K562 (cell line): ENCODE results near the gene PTPRZ1. TPM values are rescaled to one million over a fixed set of nuclear protein-coding genes. Genes with fewer than 3 reads are reported as not detected.

ENCODE experiments used
- ATAC-seq: fragments of 200-7000 bp; cut with Tn5 transposase; 3 replicates; pipeline ENCODE4 v1.9.1; 2020; ENCODE audit warnings: moderate library complexity
- BruUV-seq: library from RNA; stranded (reverse); fragments of 400-500 nt; replicated peaks from 2 replicates; lab custom pipeline; 2021; lab: Mats Ljungman, UMichigan
- CTCF ChIA-PET: fragments of 300-600 bp; formaldehyde crosslinking; extraction: SDS; loops from one replicate; lab custom pipeline; 2021; ENCODE audit warnings: low intra/inter-chr PET ratio; lab: Yijun Ruan, JAX
- POLR2A ChIA-PET: fragments of 300-600, 350-650 bp; sonication (Branson Sonifier 250); formaldehyde crosslinking; extraction: SDS; loops from one replicate; lab custom pipeline; 2021; ENCODE audit warnings: antibody characterized with exemption, inconsistent platforms; lab: Yijun Ruan, JAX
- DNase-seq, 4 experiments: peaks; one replicate each; pipeline versions ENCODE4 v3.0.0 to v3.0.0-alpha.2; 2011 to 2018; ENCODE audit warnings: low spot score in 3 of 4, mixed read lengths in 3 of 4; ENCODE audit errors: extremely low read depth in 1 of 4
- FAIRE-seq: peaks from 2 replicates; lab custom pipeline; 2011; peaks lifted over from hg19 to GRCh38; lab: Jason Lieb, UNC
- H2AFZ ChIP-seq: 2 replicates; pipeline ENCODE4 v1.6.0; 2011; ENCODE audit warnings: low read depth, low read length, control low read depth, inconsistent platforms
- H3K27ac ChIP-seq: fragments of 200-600 bp; 3 replicates; pipeline ENCODE4 v1.8.0; 2011; ENCODE audit warnings: low read depth, mild to moderate bottlenecking, control low read depth, inconsistent platforms, low read length, moderate library complexity, mixed read lengths; ENCODE audit errors: extremely low read depth
- H3K27me3 ChIP-seq, 2 experiments: fragments of 300-600 bp in 1 of 2; 2 replicates in 1 of 2; 3 replicates in 1 of 2; pipeline versions ENCODE4 v1.6.0 to v1.8.0; 2011; ENCODE audit warnings: inconsistent platforms in 2 of 2, low read length in 2 of 2, mild to moderate bottlenecking in 1 of 2, mixed read lengths in 1 of 2, moderate library complexity in 1 of 2; ENCODE audit not compliant: control insufficient read depth in 2 of 2, insufficient read depth in 2 of 2
- H3K36me3 ChIP-seq: fragments of 300-600 bp; 3 replicates; pipeline ENCODE4 v1.8.0; 2011; ENCODE audit warnings: mild to moderate bottlenecking, low read length, inconsistent platforms; ENCODE audit not compliant: control insufficient read depth, insufficient read depth
- H3K4me1 ChIP-seq, 2 experiments: fragments of 200-600 bp in 1 of 2; replicated peaks in 1 of 2; 2 replicates in 1 of 2; 3 replicates in 1 of 2; pipeline versions ENCODE4 v1.5.1 to v1.8.0; 2011; ENCODE audit warnings: inconsistent platforms in 2 of 2, low read length in 2 of 2, mild to moderate bottlenecking in 1 of 2, mixed read lengths in 1 of 2, moderate library complexity in 1 of 2; ENCODE audit not compliant: control insufficient read depth in 2 of 2, insufficient read depth in 2 of 2
- H3K4me2 ChIP-seq: 2 replicates; pipeline ENCODE4 v1.6.1; 2011; ENCODE audit warnings: low read length, control low read depth, inconsistent platforms, mixed read lengths; ENCODE audit not compliant: insufficient read depth
- H3K4me3 ChIP-seq: fragments of 200-600 bp; sonication (generic), shearing (Covaris generic); 2 replicates; pipeline ENCODE4 v1.5.1; 2016; ENCODE audit warnings: control low read depth, inconsistent platforms
- H3K79me2 ChIP-seq: fragments of 200-600 bp; 3 replicates; pipeline ENCODE4 v1.8.0; 2011; ENCODE audit warnings: low read length, inconsistent platforms; ENCODE audit not compliant: control insufficient read depth, insufficient read depth
- H3K9ac ChIP-seq, 2 experiments: 2 replicates each; pipeline versions ENCODE4 v1.6.0 to v1.6.1; 2011; ENCODE audit warnings: low read depth in 2 of 2, low read length in 2 of 2, control low read depth in 1 of 2, inconsistent platforms in 1 of 2, mild to moderate bottlenecking in 1 of 2, mixed read lengths in 1 of 2; ENCODE audit not compliant: insufficient read depth in 1 of 2
- H3K9me1 ChIP-seq: one replicate; pipeline ENCODE4 v1.6.0; 2011; ENCODE audit warnings: inconsistent platforms, mild to moderate bottlenecking, low read length, moderate library complexity; ENCODE audit not compliant: control insufficient read depth, insufficient read depth
- H3K9me3 ChIP-seq: replicated peaks from 2 replicates; pipeline ENCODE4 v1.5.1; 2011; ENCODE audit warnings: low read depth, low read length, inconsistent platforms; ENCODE audit not compliant: control insufficient read depth, insufficient read depth
- H4K20me1 ChIP-seq: replicated peaks from 2 replicates; pipeline ENCODE4 v1.6.1; 2011; ENCODE audit warnings: low read length, inconsistent platforms, mixed read lengths; ENCODE audit not compliant: control insufficient read depth, insufficient read depth
- ETV5 ChIP-seq: sonication (generic); formaldehyde crosslinking; IDR thresholded peaks from 2 replicates; pipeline ENCODE4 v1.4.0; 2020; ENCODE audit warnings: low read depth, mild to moderate bottlenecking, missing genetic modification reagents
- HDAC1 ChIP-seq, 2 experiments: fragments of 450-650 bp; IDR thresholded peaks; 2 replicates each; pipeline ENCODE4 v1.6.1; 2016 to 2017; ENCODE audit warnings: inconsistent platforms in 1 of 2, mild to moderate bottlenecking in 1 of 2, moderate library complexity in 1 of 2
- HDAC3 ChIP-seq: fragments of 450-650 bp; IDR thresholded peaks from 2 replicates; pipeline ENCODE4 v1.6.1; 2018; ENCODE audit warnings: borderline replicate concordance, mild to moderate bottlenecking, moderate library complexity; ENCODE audit not compliant: partially characterized antibody
- HINFP ChIP-seq: fragments of 450-650 bp; conservative IDR thresholded peaks from 2 replicates; pipeline ENCODE4 v1.6.1; 2016; ENCODE audit warnings: missing genetic modification characterization, low read depth, mild to moderate bottlenecking, control low read depth, missing compliant biosample characterization
- HNRNPLL ChIP-seq: fragments of 200-400 bp; formaldehyde crosslinking; IDR thresholded peaks from 2 replicates; pipeline ENCODE4 v1.6.1; 2017; ENCODE audit warnings: low read length, low read depth, mild to moderate bottlenecking; ENCODE audit not compliant: poor library complexity, severe bottlenecking
- KLF10 ChIP-seq: fragments of 250-450 bp; sonication (Bioruptor Pico); IDR thresholded peaks from 2 replicates; pipeline ENCODE4 v1.6.1; 2021; ENCODE audit warnings: matching md5 sums
- RBM34 ChIP-seq: fragments of 200-400 bp; formaldehyde crosslinking; IDR thresholded peaks from 2 replicates; pipeline ENCODE4 v1.6.1; 2018; ENCODE audit warnings: low read length, borderline replicate concordance; ENCODE audit not compliant: insufficient read depth
- SRSF9 ChIP-seq: fragments of 200-400 bp; formaldehyde crosslinking; IDR thresholded peaks from 2 replicates; pipeline ENCODE4 v1.6.1; 2017; ENCODE audit warnings: low read depth, low read length, borderline replicate concordance
- STAT5A ChIP-seq: IDR thresholded peaks from 2 replicates; pipeline ENCODE4 v1.6.1; 2012; ENCODE audit warnings: low read length, inconsistent platforms, borderline replicate concordance
- U2AF2 ChIP-seq: fragments of 200-400 bp; formaldehyde crosslinking; optimal IDR thresholded peaks from 2 replicates; pipeline ENCODE3; 2017; ENCODE audit warnings: low read depth, mild to moderate bottlenecking, low read length
- ZHX1 ChIP-seq: fragments of 150-350 bp; conservative IDR thresholded peaks from 2 replicates; pipeline ENCODE4 v1.6.1; 2014; ENCODE audit warnings: low read length
- ZKSCAN3 ChIP-seq: fragments of 250-450 bp; sonication (Bioruptor Pico); IDR thresholded peaks from 2 replicates; pipeline ENCODE4 v1.4.0; 2020
- ZNF239 ChIP-seq: fragments of 250-450 bp; sonication (Bioruptor Pico); IDR thresholded peaks from 2 replicates; pipeline ENCODE4 v1.4.0; 2020; ENCODE audit warnings: mild to moderate bottlenecking
- ZNF57 ChIP-seq: fragments of 450-650 bp; formaldehyde crosslinking; IDR thresholded peaks from 2 replicates; pipeline ENCODE4 v1.4.0; 2020; ENCODE audit warnings: mild to moderate bottlenecking, moderate library complexity
- ZNF644 ChIP-seq: fragments of 200-800 bp; sonication (Bioruptor generic); IDR thresholded peaks from 2 replicates; pipeline ENCODE4 v1.6.1; 2016; ENCODE audit warnings: low read depth, missing genetic modification characterization, missing compliant biosample characterization
- ZNF77 ChIP-seq: fragments of 250-450 bp; sonication (Bioruptor Pico); IDR thresholded peaks from 2 replicates; pipeline ENCODE4 v1.5.0; 2020
- WGBS: fragments of 100-300 bp; shearing (Covaris generic); methylation state at CpG from one replicate; pipeline ENCODE4 v1.1.6; 2016; ENCODE audit warnings: low coverage, mixed read lengths; ENCODE audit not compliant: insufficient coverage; ENCODE audit errors: missing lambda C conversion rate; 5-methylcytosine and 5-hydroxymethylcytosine counted together
- in situ Hi-C: fragments of 300-500 bp; cut with MboI; formaldehyde crosslinking; loops from 4 replicates; pipeline ENCODE4 v1.15.0; 2018; ENCODE audit warnings: inconsistent platforms, mixed read lengths
- intact Hi-C: fragments of 100-400 bp; cut with micrococcal nuclease; formaldehyde crosslinking; loops from 2 replicates; pipeline ENCODE4 v1.14.2; 2022
- polyA plus RNA-seq, 8 experiments: library from polyadenylated mRNA; depleted of rRNA in 4 of 8; stranded (reverse) in 5 of 8; unstranded in 3 of 8; fragments of >200 nt; fragmentation: Nextera tagmentation in 2 of 8; fragmentation: Illumina TruSeq in 1 of 8; extraction: Ambion mirVana in 2 of 8; extraction: Trizol in 1 of 8; gene quantifications; 2 replicates each; pipeline versions ENCODE4 v1.2.1 to v1.2.3, GENCODE V29; 2011 to 2014; ENCODE audit warnings: inconsistent platforms in 1 of 8, missing spikeins in 1 of 8
- total RNA-seq, 7 experiments: library from RNA; depleted of rRNA in 6 of 7; stranded (reverse); fragments of >200 nt in 6 of 7; fragmentation: Illumina TruSeq in 2 of 7; extraction: Trizol in 2 of 7; gene quantifications; 2 replicates each; pipeline versions ENCODE4 v1.2.1 to v1.2.3, GENCODE V29; 2011 to 2021; ENCODE audit warnings: low replicate concordance in 1 of 7

Gene PTPRZ1
- total and polyA plus RNA-seq, 9 of the 15 experiments (the other 6 are each of a cell fraction or from before 2014, with no cell fraction given) = 0.04 TPM; not detected in 7

GRCh38 chr7:121885166-121885920 lies 12.4 kb downstream of the PTPRZ1 start:
- H3K9me3 ChIP-seq = no peaks in the 10 kb centered on the region
- no TSS peak for BruUV-seq
- POLR2A ChIA-PET = no interaction called here

More at GRCh38 chr7:121885166-121885920, 12.4 kb downstream of the PTPRZ1 start:
- Histone ChIP-seq H3K36me3 (no peaks in the 10 kb centered on the region), H3K9ac (no peak overlapping the region), H3K4me3 (no peak overlapping the region), H4K20me1 (no peaks in the 10 kb centered on the region), H3K4me1 (no peaks in the 10 kb centered on the region)
- ATAC-seq (no peak), DNase-seq (no peak), FAIRE-seq (no peak)
- 1% methylated on average over 4 of the region's 4 CpGs for WGBS
- in situ Hi-C loops = no loop called here
- TF ChIP-seq HDAC3 = no peak
- TF ChIP-seq STAT5A = no peak
- TF ChIP-seq ZNF77 = no peak
- TF ChIP-seq ZHX1 = no peak
- no peak for TF ChIP-seq KLF10 (CRISPR knock-in tag)
- TF ChIP-seq HNRNPLL = no peak
- TF ChIP-seq ZNF57 (CRISPR knock-in tag) = no peak
- no peak for TF ChIP-seq ETV5
- TF ChIP-seq ZNF239 (CRISPR knock-in tag) = no peak
- TF ChIP-seq U2AF2 = no peak
- TF ChIP-seq RBM34 = no peak
- no peak for TF ChIP-seq ZNF644 (tag)
- no peak for TF ChIP-seq HDAC1 (IDR thresholded peaks at IDR 0.05)
- TF ChIP-seq ZKSCAN3 (CRISPR knock-in tag) = no peak
- no peak for TF ChIP-seq HINFP (tag)
- no peak for TF ChIP-seq SRSF9
- TF ChIP-seq, all 486 proteins: peak for 0
- CTCF ChIA-PET = no interaction called here
- Histone ChIP-seq H3K27ac (no peak overlapping the region), H2AFZ (no peak overlapping the region), H3K27me3 (no peaks in the 10 kb centered on the region), H3K4me2 (no peak overlapping the region), H3K79me2 (no peaks in the 10 kb centered on the region), H3K9me1 (no peaks in the 10 kb centered on the region)
- intact Hi-C loops = no loop called here
